Measurements from ENCODE around the gene BCL2L11. TPM values are rescaled to one million over a fixed set of nuclear protein-coding genes. Genes with fewer than 3 reads are reported as not detected.

Gene BCL2L11
- total RNA-seq, 2 donors from 2014 or later, result 12.9 to 13.4 TPM

GRCh38 chr2:111176867-111177266 is 56.2 kb downstream of the BCL2L11 start:
- no peaks in the 10 kb centered on the region for H3K4me1 Mint-ChIP-seq
- H3K4me3 Mint-ChIP-seq, result no peak overlapping the region
- no peaks in the 10 kb centered on the region for H3K9me3 Mint-ChIP-seq
- no peak for ATAC-seq (replicated peaks)
- no peaks in the 10 kb centered on the region for H3K36me3 Mint-ChIP-seq (ENCODE audit: low read depth)
- no peak overlapping the region for H3K27ac Mint-ChIP-seq
- H3K27me3 Mint-ChIP-seq, result peaks cover 10% of the 10 kb centered on the region

- no peak overlapping the region for H3K4me3 Mint-ChIP-seq
- ATAC-seq (replicated peaks), result no peak
- peaks cover 10% of the 10 kb centered on the region for H3K27me3 Mint-ChIP-seq
- no peaks in the 10 kb centered on the region for H3K36me3 Mint-ChIP-seq (ENCODE audit: low read depth)
- no peak overlapping the region for H3K27ac Mint-ChIP-seq
- H3K4me1 Mint-ChIP-seq, result no peaks in the 10 kb centered on the region
- H3K9me3 Mint-ChIP-seq, result no peaks in the 10 kb centered on the region
These were observed 57.6 kb downstream of the BCL2L11 start for GRCh38 chr2:111178296-111178695.

GRCh38 chr2:111178730-111179405 is 58.2 kb downstream of the BCL2L11 start:
- H3K4me1 Mint-ChIP-seq, result no peaks in the 10 kb centered on the region
- H3K27ac Mint-ChIP-seq, result no peak overlapping the region
- no peaks in the 10 kb centered on the region for H3K9me3 Mint-ChIP-seq
- H3K27me3 Mint-ChIP-seq, result peaks cover 10% of the 10 kb centered on the region
- no peak for ATAC-seq (replicated peaks)
- no peaks in the 10 kb centered on the region for H3K36me3 Mint-ChIP-seq (ENCODE audit: low read depth)
- H3K4me3 Mint-ChIP-seq, result no peak overlapping the region

- Mint-ChIP-seq H3K4me3 (no peak overlapping the region), H3K36me3 (ENCODE audit: low read depth) (no peaks in the 10 kb centered on the region), H3K9me3 (no peaks in the 10 kb centered on the region), H3K4me1 (no peaks in the 10 kb centered on the region), H3K27me3 (peaks cover 14% of the 10 kb centered on the region), H3K27ac (no peak overlapping the region)
- no peak for ATAC-seq (replicated peaks)
These were observed 61.4 kb downstream of the BCL2L11 start for GRCh38 chr2:111182121-111182520.

- Mint-ChIP-seq H3K9me3 (no peaks in the 10 kb centered on the region), H3K4me1 (no peaks in the 10 kb centered on the region), H3K36me3 (ENCODE audit: low read depth) (no peaks in the 10 kb centered on the region), H3K27me3 (peaks cover 14% of the 10 kb centered on the region), H3K4me3 (no peak overlapping the region), H3K27ac (no peak overlapping the region)
- no peak for ATAC-seq (replicated peaks)
These were observed 62.0 kb downstream of the BCL2L11 start for GRCh38 chr2:111182740-111183139.

GRCh38 chr2:111184725-111185310 is 64.1 kb downstream of the BCL2L11 start:
- no peaks in the 10 kb centered on the region for H3K4me1 Mint-ChIP-seq
- H3K9me3 Mint-ChIP-seq, result no peaks in the 10 kb centered on the region
- no peak overlapping the region for H3K27ac Mint-ChIP-seq
- H3K36me3 Mint-ChIP-seq (ENCODE audit: low read depth), result no peaks in the 10 kb centered on the region
- no peak for ATAC-seq (replicated peaks)
- H3K4me3 Mint-ChIP-seq, result no peak overlapping the region
- H3K27me3 Mint-ChIP-seq, result peaks cover 11% of the 10 kb centered on the region

DNA sequence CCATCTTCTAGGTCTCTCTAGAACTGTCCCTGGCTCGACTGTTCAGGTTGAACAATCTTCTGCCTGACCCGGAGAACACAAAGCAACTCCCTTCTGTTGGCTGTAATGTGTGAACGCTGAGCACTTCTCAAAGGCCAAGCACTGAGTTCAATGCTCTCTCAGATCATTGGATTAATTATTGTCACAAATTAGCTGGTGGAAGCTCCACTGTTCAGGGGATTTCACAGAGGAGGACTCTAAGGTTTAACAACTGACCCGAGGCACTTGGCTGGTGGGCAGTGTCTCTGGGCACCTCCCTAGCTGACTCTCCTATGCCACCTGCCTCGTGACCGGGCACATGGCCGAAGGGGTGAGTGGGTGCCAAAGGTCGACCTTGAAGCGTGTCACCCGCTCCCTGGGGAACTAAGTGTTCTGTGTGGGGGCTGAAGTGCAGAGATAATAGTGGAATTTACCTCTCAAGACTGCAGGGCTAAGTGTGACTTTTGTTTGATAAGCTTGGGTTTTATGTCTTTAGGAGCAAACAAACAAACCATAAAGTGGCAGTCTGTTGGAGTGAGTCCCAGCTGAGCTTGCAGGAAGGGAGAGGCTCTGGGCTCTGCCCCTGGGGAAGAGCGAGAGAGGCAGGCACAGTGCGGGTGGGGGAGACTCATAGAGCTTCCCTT is 64.8 kb downstream of the BCL2L11 start:
- no peak for ATAC-seq (replicated peaks)
- H3K36me3 Mint-ChIP-seq (ENCODE audit: low read depth), result no peaks in the 10 kb centered on the region
- H3K27ac Mint-ChIP-seq, result no peak overlapping the region
- H3K4me1 Mint-ChIP-seq, result no peaks in the 10 kb centered on the region
- peaks cover 11% of the 10 kb centered on the region for H3K27me3 Mint-ChIP-seq
- no peak overlapping the region for H3K4me3 Mint-ChIP-seq
- no peaks in the 10 kb centered on the region for H3K9me3 Mint-ChIP-seq

GRCh38 chr2:111186121-111186715 is 65.5 kb downstream of the BCL2L11 start:
- H3K4me1 Mint-ChIP-seq, result no peaks in the 10 kb centered on the region
- H3K4me3 Mint-ChIP-seq, result no peak overlapping the region
- H3K27me3 Mint-ChIP-seq, result peaks cover 11% of the 10 kb centered on the region
- H3K27ac Mint-ChIP-seq, result no peak overlapping the region
- ATAC-seq (replicated peaks), result no peak
- no peaks in the 10 kb centered on the region for H3K9me3 Mint-ChIP-seq
- H3K36me3 Mint-ChIP-seq (ENCODE audit: low read depth), result no peaks in the 10 kb centered on the region

- no peak overlapping the region for H3K27ac Mint-ChIP-seq
- no peaks in the 10 kb centered on the region for H3K36me3 Mint-ChIP-seq (ENCODE audit: low read depth)
- H3K27me3 Mint-ChIP-seq, result peaks cover 11% of the 10 kb centered on the region
- H3K4me1 Mint-ChIP-seq, result no peaks in the 10 kb centered on the region
- no peaks in the 10 kb centered on the region for H3K9me3 Mint-ChIP-seq
- H3K4me3 Mint-ChIP-seq, result no peak overlapping the region
- no peak for ATAC-seq (replicated peaks)
These were observed 66.2 kb downstream of the BCL2L11 start for GRCh38 chr2:111186933-111187332.

DNA sequence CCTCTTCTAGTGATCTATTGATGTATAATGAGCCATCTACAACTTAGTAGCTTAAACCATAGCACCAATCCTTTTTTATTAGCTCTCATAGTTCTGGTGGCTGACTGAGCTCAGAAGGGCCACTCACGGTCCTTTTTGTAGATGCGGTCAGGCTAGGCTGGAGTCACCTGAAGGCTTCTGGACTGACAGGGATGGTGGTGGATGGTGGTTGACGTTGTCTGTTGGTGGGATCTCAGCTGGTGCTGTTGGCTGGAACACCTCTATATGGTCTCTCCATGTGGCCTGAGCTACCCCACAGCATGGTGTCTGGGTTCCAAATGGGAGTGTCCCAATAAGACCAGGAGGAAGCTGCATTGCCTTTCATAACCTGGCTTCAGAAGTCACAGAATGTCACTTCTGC is 68.0 kb downstream of the BCL2L11 start:
- Mint-ChIP-seq H3K27me3 (peaks cover 11% of the 10 kb centered on the region), H3K36me3 (ENCODE audit: low read depth) (no peaks in the 10 kb centered on the region), H3K27ac (no peak overlapping the region), H3K4me3 (no peak overlapping the region), H3K9me3 (no peaks in the 10 kb centered on the region), H3K4me1 (no peaks in the 10 kb centered on the region)
- no peak for ATAC-seq (replicated peaks)

DNA sequence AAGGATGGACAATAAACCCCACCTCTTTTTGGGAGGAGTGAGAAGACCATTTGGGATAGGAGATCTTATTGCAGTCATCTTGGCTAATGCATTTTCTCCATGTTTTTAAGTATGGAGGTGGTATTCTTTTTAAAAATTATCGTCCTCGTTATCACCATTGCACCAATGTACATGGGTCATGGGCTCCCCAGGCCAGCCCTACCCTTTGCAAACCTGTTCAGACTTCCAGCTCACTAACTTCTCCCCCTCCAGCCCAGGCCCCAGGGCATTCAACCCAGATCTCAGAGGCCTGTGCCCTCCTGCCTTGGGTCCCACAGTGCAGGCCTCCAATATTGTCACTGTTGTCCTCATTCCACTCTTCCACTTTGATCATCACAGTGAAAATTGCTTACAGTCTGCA is 68.4 kb downstream of the BCL2L11 start:
- peaks cover 11% of the 10 kb centered on the region for H3K27me3 Mint-ChIP-seq
- ATAC-seq (replicated peaks), result no peak
- no peaks in the 10 kb centered on the region for H3K36me3 Mint-ChIP-seq (ENCODE audit: low read depth)
- no peaks in the 10 kb centered on the region for H3K4me1 Mint-ChIP-seq
- no peaks in the 10 kb centered on the region for H3K9me3 Mint-ChIP-seq
- H3K27ac Mint-ChIP-seq, result no peak overlapping the region
- no peak overlapping the region for H3K4me3 Mint-ChIP-seq

GRCh38 chr2:111190816-111191540 is 70.3 kb downstream of the BCL2L11 start:
- no peak for ATAC-seq (replicated peaks)
- H3K4me1 Mint-ChIP-seq, result no peaks in the 10 kb centered on the region
- no peaks in the 10 kb centered on the region for H3K9me3 Mint-ChIP-seq
- no peak overlapping the region for H3K4me3 Mint-ChIP-seq
- peaks cover 3% of the 10 kb centered on the region for H3K27me3 Mint-ChIP-seq
- no peaks in the 10 kb centered on the region for H3K36me3 Mint-ChIP-seq (ENCODE audit: low read depth)
- H3K27ac Mint-ChIP-seq, result no peak overlapping the region

DNA sequence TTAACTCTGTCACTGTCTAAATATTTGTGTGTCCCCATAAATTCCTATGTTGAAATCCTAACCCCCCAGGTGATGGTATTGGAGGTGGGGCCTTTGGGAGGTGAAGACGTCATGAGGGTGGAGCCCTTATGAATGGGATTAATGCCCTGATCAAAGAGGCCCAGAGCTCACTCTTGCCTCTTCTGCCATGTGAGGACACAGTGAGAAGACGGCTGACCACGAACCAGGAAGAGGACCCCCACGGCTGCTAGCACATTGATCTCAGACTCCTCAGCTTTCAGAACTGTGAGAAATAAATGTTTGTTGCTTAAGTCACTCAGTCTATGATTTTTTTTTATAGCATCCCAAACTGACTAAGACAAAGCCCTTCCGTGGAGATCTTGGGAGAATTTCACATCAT is 71.2 kb downstream of the BCL2L11 start:
- no peaks in the 10 kb centered on the region for H3K36me3 Mint-ChIP-seq (ENCODE audit: low read depth)
- no peak overlapping the region for H3K4me3 Mint-ChIP-seq
- H3K27me3 Mint-ChIP-seq, result peaks cover under 1% of the 10 kb centered on the region
- H3K9me3 Mint-ChIP-seq, result no peaks in the 10 kb centered on the region
- no peak for ATAC-seq (replicated peaks)
- no peak overlapping the region for H3K27ac Mint-ChIP-seq
- no peaks in the 10 kb centered on the region for H3K4me1 Mint-ChIP-seq

DNA sequence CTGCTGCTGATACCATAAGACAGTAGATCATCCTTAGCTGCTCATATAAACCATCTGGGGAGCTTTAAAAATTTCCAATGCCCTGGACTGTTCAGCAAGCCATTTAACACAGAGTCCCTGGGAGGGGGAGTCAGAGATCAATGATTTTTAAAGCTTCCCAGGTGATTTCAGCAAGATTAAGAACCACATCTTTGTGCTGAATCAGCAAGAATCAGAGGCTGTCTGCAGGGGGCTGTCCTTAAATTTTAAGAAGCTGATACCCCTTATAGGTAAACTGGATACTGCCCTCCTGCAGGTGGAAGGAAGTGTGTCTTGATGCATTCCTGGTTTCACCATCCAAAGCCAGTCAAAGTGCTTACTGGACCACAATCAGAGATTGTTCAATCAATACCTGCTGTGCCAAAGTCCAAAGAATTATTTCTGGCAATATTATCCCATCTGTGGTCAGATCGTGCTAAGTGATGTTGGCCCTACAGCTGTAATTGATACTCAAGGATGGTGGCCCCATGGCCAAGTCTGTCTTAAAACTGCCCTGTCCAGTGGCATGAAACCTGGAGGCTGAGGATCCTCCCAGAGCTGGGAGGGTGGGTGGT is 72.2 kb downstream of the BCL2L11 start:
- H3K27me3 Mint-ChIP-seq, result no peaks in the 10 kb centered on the region
- no peaks in the 10 kb centered on the region for H3K4me1 Mint-ChIP-seq
- no peaks in the 10 kb centered on the region for H3K9me3 Mint-ChIP-seq
- H3K36me3 Mint-ChIP-seq (ENCODE audit: low read depth), result no peaks in the 10 kb centered on the region
- H3K4me3 Mint-ChIP-seq, result no peak overlapping the region
- H3K27ac Mint-ChIP-seq, result no peak overlapping the region
- no peak for ATAC-seq (replicated peaks)
